Endothelial cell of umbilical vein (primary cell): ENCODE data around the gene NUDC. TPM values are rescaled to one million over a fixed set of nuclear protein-coding genes. Genes with fewer than 3 reads are reported as not detected.

Experiments used
- BruUV-seq: library from RNA; stranded (reverse); fragments of 400-500 nt; replicated peaks from 2 replicates; lab custom pipeline; 2021; lab: Mats Ljungman, UMichigan
- CTCF ChIA-PET: fragments of 300-600, 350-600 bp; sonication (Branson Sonifier 250); formaldehyde crosslinking; loops from one replicate; lab custom pipeline; 2021; ENCODE audit warnings: antibody characterized with exemption, inconsistent platforms; lab: Charles Lee
- POLR2A ChIA-PET: fragments of 300-600, 350-600 bp; sonication (Branson Sonifier 250); formaldehyde crosslinking; loops from one replicate; lab custom pipeline; 2021; ENCODE audit warnings: antibody characterized with exemption, inconsistent platforms; lab: Charles Lee
- DNase-seq: peaks from one replicate; pipeline ENCODE4 v3.0.0-alpha.2; 2011; ENCODE audit warnings: low read depth, low spot score
- FAIRE-seq: peaks from 2 replicates; lab custom pipeline; 2011; peaks lifted over from hg19 to GRCh38; lab: Jason Lieb, UNC
- H2AFZ ChIP-seq: 2 replicates; pipeline ENCODE4 v1.6.0; 2012; ENCODE audit warnings: low read depth, low read length, control low read depth, inconsistent platforms
- H3K27ac ChIP-seq: 2 replicates; pipeline ENCODE4 v1.5.1; 2011; ENCODE audit warnings: low read depth, mild to moderate bottlenecking, control low read depth, low read length, moderate library complexity; ENCODE audit not compliant: insufficient read depth
- H3K27me3 ChIP-seq, 2 experiments: 2 replicates each; pipeline versions ENCODE4 v1.6.0 to v1.6.1; 2011; ENCODE audit warnings: low read length in 2 of 2, mixed read lengths in 1 of 2; ENCODE audit not compliant: control insufficient read depth in 2 of 2, insufficient read depth in 2 of 2
- H3K36me3 ChIP-seq, 2 experiments: 2 replicates in 1 of 2; 3 replicates in 1 of 2; pipeline ENCODE4 v1.5.1; 2011; ENCODE audit warnings: low read length in 2 of 2, mild to moderate bottlenecking in 1 of 2, moderate library complexity in 1 of 2; ENCODE audit not compliant: control insufficient read depth in 2 of 2, insufficient read depth in 2 of 2; ENCODE audit errors: extremely low read depth in 1 of 2
- H3K4me1 ChIP-seq: 3 replicates; pipeline ENCODE4 v1.5.1; 2011; ENCODE audit warnings: mild to moderate bottlenecking, low read length; ENCODE audit not compliant: control insufficient read depth, insufficient read depth; ENCODE audit errors: extremely low read depth
- H3K4me2 ChIP-seq: 2 replicates; pipeline ENCODE4 v1.6.1; 2011; ENCODE audit warnings: low read length, control low read depth, mixed read lengths; ENCODE audit not compliant: insufficient read depth
- H3K4me3 ChIP-seq, 3 experiments: fragments of 200-600 bp in 1 of 3; sonication (generic), shearing (Covaris generic) in 1 of 3; replicated peaks in 1 of 3; 2 replicates each; pipeline ENCODE4 v1.5.1; 2011 to 2016; ENCODE audit warnings: control low read depth in 3 of 3, low read length in 3 of 3, mild to moderate bottlenecking in 2 of 3, inconsistent platforms in 1 of 3, low read depth in 1 of 3, moderate library complexity in 1 of 3; ENCODE audit not compliant: insufficient read depth in 1 of 3
- H3K79me2 ChIP-seq: 2 replicates; pipeline ENCODE4 v1.6.0; 2012; ENCODE audit warnings: low read length, inconsistent platforms; ENCODE audit not compliant: control insufficient read depth, insufficient read depth
- H3K9ac ChIP-seq: replicated peaks from 2 replicates; pipeline ENCODE3; 2011; ENCODE audit warnings: low read length, control low read depth; ENCODE audit not compliant: insufficient read depth; ENCODE audit errors: extremely low read depth
- H3K9me1 ChIP-seq: replicated peaks from 3 replicates; pipeline ENCODE4 v1.6.0; 2011; ENCODE audit warnings: mild to moderate bottlenecking, low read length; ENCODE audit not compliant: control insufficient read depth, insufficient read depth; ENCODE audit errors: extremely low read depth
- H3K9me3 ChIP-seq: replicated peaks from 2 replicates; pipeline ENCODE4 v1.5.1; 2012; ENCODE audit warnings: low read length, inconsistent platforms; ENCODE audit not compliant: control insufficient read depth, insufficient read depth
- H4K20me1 ChIP-seq: replicated peaks from 2 replicates; pipeline ENCODE3; 2011; ENCODE audit warnings: mild to moderate bottlenecking, low read length; ENCODE audit not compliant: control insufficient read depth, insufficient read depth; ENCODE audit errors: extremely low read depth
- CTCF ChIP-seq, 2 donors: IDR thresholded peaks; 1 replicate in 1 of 2; 2 replicates in 1 of 2; pipeline ENCODE4 v1.5.1; 2011; ENCODE audit warnings: low read length in 2 of 2, mild to moderate bottlenecking in 2 of 2, moderate library complexity in 2 of 2, control low read depth in 1 of 2, inconsistent platforms in 1 of 2, low read depth in 1 of 2; ENCODE audit not compliant: insufficient read depth in 1 of 2; ENCODE audit errors: extremely low read depth in 1 of 2
- EZH2 ChIP-seq: IDR thresholded peaks from 2 replicates; pipeline ENCODE4 v1.6.1; 2012; ENCODE audit warnings: borderline replicate concordance, low read depth, mild to moderate bottlenecking, moderate library complexity, low read length, inconsistent platforms; ENCODE audit not compliant: severe bottlenecking
- FOS ChIP-seq: IDR thresholded peaks from 2 replicates; pipeline ENCODE4 v1.6.1; 2011; ENCODE audit warnings: mild to moderate bottlenecking, low read length, moderate library complexity, borderline replicate concordance; ENCODE audit not compliant: insufficient read depth
- GATA2 ChIP-seq: IDR thresholded peaks from 2 replicates; pipeline ENCODE4 v1.7.0; 2011; ENCODE audit warnings: low read depth, mild to moderate bottlenecking, moderate library complexity, mixed read lengths, low read length; ENCODE audit not compliant: insufficient read length, insufficient read depth
- JUN ChIP-seq: IDR thresholded peaks from 2 replicates; pipeline ENCODE4 v1.6.1; 2011; ENCODE audit warnings: borderline replicate concordance, low read depth; ENCODE audit not compliant: insufficient read length, insufficient read depth
- MAX ChIP-seq: IDR thresholded peaks from 2 replicates; pipeline ENCODE4 v1.6.1; 2011; ENCODE audit not compliant: insufficient read depth, insufficient read length
- dilution Hi-C: fragments of 300-500 bp; cut with MboI; formaldehyde crosslinking; loops from one replicate; pipeline ENCODE4 v1.15.0; 2019; ENCODE audit warnings: low sequenced_read_pairs; ENCODE audit not compliant: extremely low pct_ligation_motif_present
- intact Hi-C: fragments of 100-400 bp; cut with micrococcal nuclease; formaldehyde crosslinking; loops from one replicate; pipeline ENCODE4 v1.10.0; 2022
- polyA plus RNA-seq, 4 experiments: library from polyadenylated mRNA; depleted of rRNA in 3 of 4; stranded (reverse) in 3 of 4; unstranded in 1 of 4; fragments of >200 nt; gene quantifications; 2 replicates each; pipeline versions ENCODE4 v1.2.1 to v1.2.3, GENCODE V29; 2011 to 2012; ENCODE audit warnings: missing spikeins in 1 of 4
- total RNA-seq: library from RNA; stranded (reverse); gene quantifications from 2 replicates; pipeline ENCODE4 v1.2.3, GENCODE V29; 2021

The NUDC gene
- total and polyA plus RNA-seq, 2 donors (not counting 3 experiments of a cell fraction or from before 2014, with no cell fraction given) = 42.5 to 102 TPM

GRCh38 chr1:26959270-26959669, 37.7 kb downstream of the NUDC start:
- Histone ChIP-seq H3K27me3 (peaks cover 22 to 24% of the 10 kb centered on the region in 2 experiments), H3K4me3 (no peak overlapping the region), H3K4me2 (no peak overlapping the region), H3K4me1 (peaks cover 16% of the 10 kb centered on the region), H3K9me1 (no peaks in the 10 kb centered on the region), H3K27ac (no peak overlapping the region), H3K79me2 (no peaks in the 10 kb centered on the region), H3K9ac (no peak overlapping the region), H3K9me3 (no peaks in the 10 kb centered on the region), H3K36me3 (no peaks in the 10 kb centered on the region), H2AFZ (no peak overlapping the region), H4K20me1 (no peaks in the 10 kb centered on the region)
- TF ChIP-seq FOS (no peak), GATA2 (no peak), MAX (no peak)
- no peak for FAIRE-seq
- DNase-seq = no peak
- intact Hi-C loops = no loop called here
- POLR2A ChIA-PET = no interaction called here
- CTCF ChIA-PET = no interaction called here
- dilution Hi-C loops = no loop called here
- no TSS peak for BruUV-seq

GRCh38 chr1:26959722-26960624, 38.4 kb downstream of the NUDC start, which contains the start of gene KDF1:
Gene KDF1, minus strand, starts transcription at chr1:26960468. Its CDS starts 8,088 bp downstream, at chr1:26952380.
- H3K79me2 ChIP-seq = no peaks in the 10 kb centered on the region
- H2AFZ ChIP-seq = no peak within 1 kb of the TSS
- DNase-seq = no peak
- H3K4me3 ChIP-seq = no peak within 1 kb of the TSS
- peaks cover 22 to 24% of the 10 kb centered on the region in 2 experiments for H3K27me3 ChIP-seq
- no peak for FAIRE-seq
- no TSS peak for BruUV-seq
- no peak within 1 kb of the TSS for H3K27ac ChIP-seq
- H3K9me1 ChIP-seq = no peaks in the 10 kb centered on the region
- no peak for TF ChIP-seq CTCF (IDR thresholded peaks at IDR 0.05; ENCODE audit: extremely low read depth in 1 of 2, insufficient read depth in 1 of 2, low read depth in 1 of 2, low read length in 2 of 2)
- TF ChIP-seq JUN = no peak
- TF ChIP-seq EZH2 = peak; percentile 100
- no peaks in the 10 kb centered on the region for H3K9me3 ChIP-seq
- no peaks in the 10 kb centered on the region for H3K36me3 ChIP-seq
- H3K9ac ChIP-seq = no peak within 1 kb of the TSS
- POLR2A ChIA-PET = no interaction called here
- CTCF ChIA-PET = no interaction called here
- intact Hi-C loops (no loop called here), dilution Hi-C loops (no loop called here)
- H4K20me1 ChIP-seq = no peaks in the 10 kb centered on the region
- peaks cover 16% of the 10 kb centered on the region for H3K4me1 ChIP-seq
- no peak within 1 kb of the TSS for H3K4me2 ChIP-seq
